ENCODE results near the gene ACP7. TPM values are rescaled to one million over a fixed set of nuclear protein-coding genes. Genes with fewer than 3 reads are reported as not detected.

Gene ACP7
- total and polyA plus RNA-seq, 2 of the 8 experiments (the other 6 are each of a cell fraction or from before 2014, with no cell fraction given) = 0.27 to 0.50 TPM

GRCh38 chr19:39064405-39064804, 19.8 kb upstream of the ACP7 start:
- Histone ChIP-seq H3K23ac (ENCODE audit: insufficient read length) (no peak overlapping the region), H3K36me3 (ENCODE audit: control insufficient read depth in 2 of 4, insufficient read depth in 4 of 4, low read length in 3 of 4) (no peaks in the 10 kb centered on the region), H4K20me1 (replicated peaks in 1 of 2; ENCODE audit: control insufficient read depth in 1 of 2, insufficient read depth in 2 of 2, low read length in 2 of 2) (no peaks in the 10 kb centered on the region), H2BK120ac (replicated peaks; ENCODE audit: low read depth, low read length) (no peak overlapping the region), H3K4me1 (replicated peaks in 1 of 4; ENCODE audit: control insufficient read depth in 3 of 4, insufficient read depth in 4 of 4, low read length in 3 of 4) (no peaks in the 10 kb centered on the region), H2AK5ac (ENCODE audit: low read depth, low read length) (no peak overlapping the region), H3K14ac (ENCODE audit: insufficient read length) (no peak overlapping the region), H2BK12ac (ENCODE audit: low read depth, low read length) (no peak overlapping the region), H3K23me2 (ENCODE audit: low read depth, low read length) (no peaks in the 10 kb centered on the region; the same call in 1 of the 2 replicates), H3K79me1 (ENCODE audit: low read depth, low read length) (no peaks in the 10 kb centered on the region), H4K5ac (ENCODE audit: insufficient read length, low read depth, low read length) (no peak overlapping the region), H3K27ac (ENCODE audit: low read depth, low read length) (no peak overlapping the region), H3K27me3 (replicated peaks in 1 of 4; ENCODE audit: control insufficient read depth in 3 of 4, extremely low read depth in 1 of 4, insufficient read depth in 3 of 4, low read length in 3 of 4) (no peaks in the 10 kb centered on the region), H3K9ac (replicated peaks in 1 of 4; ENCODE audit: extremely low read depth in 1 of 4, low read depth in 3 of 4, low read length in 3 of 4) (no peak overlapping the region), H3K79me2 (ENCODE audit: control insufficient read depth in 1 of 2, insufficient read depth in 2 of 2, low read length in 2 of 2) (no peaks in the 10 kb centered on the region), H4K8ac (ENCODE audit: extremely low read depth, insufficient read depth, low read length) (no peak overlapping the region), H3K4me3 (ENCODE audit: extremely low read depth in 1 of 4, insufficient read depth in 2 of 4, low read depth in 3 of 4, low read length in 4 of 4) (no peak overlapping the region), H4K91ac (replicated peaks; ENCODE audit: insufficient read length, low read length) (no peak overlapping the region), H3K9me3 (ENCODE audit: insufficient read depth in 2 of 2, low read depth in 1 of 2, low read length in 1 of 2) (no peaks in the 10 kb centered on the region), H2BK15ac (ENCODE audit: low read length) (no peak overlapping the region), H3K4me2 (ENCODE audit: insufficient read depth in 1 of 2, low read depth in 2 of 2, low read length in 2 of 2) (no peak overlapping the region), H3K4ac (replicated peaks; ENCODE audit: insufficient read length, low read depth, low read length) (no peak overlapping the region), H2AFZ (ENCODE audit: low read length) (no peak overlapping the region), H3K18ac (ENCODE audit: extremely low read depth, low read length) (no peak overlapping the region), H2BK5ac (ENCODE audit: low read depth, low read length) (no peak overlapping the region), H3K56ac (replicated peaks; ENCODE audit: insufficient read length, low read depth, low read length) (no peak overlapping the region), H2BK20ac (ENCODE audit: low read length) (no peak overlapping the region)
- DNase-seq (ENCODE audit: low read depth in 1 of 2, low spot score in 2 of 2) (no peak), FAIRE-seq (no peak)
- WGBS, 2 experiments (ENCODE audit: extremely low coverage in 1 of 2, insufficient coverage in 1 of 2, insufficient read length in 1 of 2, insufficient replicate concordance in 2 of 2, low coverage in 1 of 2, low lambda C conversion rate in 2 of 2, missing lambda C conversion rate in 1 of 2) = 93% methylated on average over 6 of the region's 6 CpGs; no CpG with 5 or more reads in 1 of the 2 experiments
- ChIA-PET POLR2A (ENCODE audit: partially characterized antibody) (interaction anchor here (1.6 kb wide), 1 partner anchor 19 kb away, joined by 5 read pairs; the partner anchor contains the start of gene ACP7), CTCF (ENCODE audit: partially characterized antibody) (interaction anchor here (0.7 kb wide), 1 partner anchor 10 kb away, joined by 5 read pairs; no protein-coding TSS in a partner anchor)
- TF ChIP-seq POU5F1 (IDR thresholded peaks at IDR 0.05; ENCODE audit: low read depth, low read length) (no peak), TAF1 (IDR thresholded peaks at IDR 0.05; ENCODE audit: low read depth, low read length) (no peak), KDM5A (IDR thresholded peaks at IDR 0.05; ENCODE audit: low read length) (no peak), RAD21 (IDR thresholded peaks at IDR 0.05 in 1 of 2, conservative IDR thresholded peaks at IDR 0.05 in 1 of 2; ENCODE audit: low read depth in 2 of 2, low read length in 2 of 2) (no peak), MAX (IDR thresholded peaks at IDR 0.05) (no peak), GTF2F1 (IDR thresholded peaks at IDR 0.05; ENCODE audit: borderline replicate concordance, low read depth, low read length) (no peak)
- TF ChIP-seq, protein P1, sequence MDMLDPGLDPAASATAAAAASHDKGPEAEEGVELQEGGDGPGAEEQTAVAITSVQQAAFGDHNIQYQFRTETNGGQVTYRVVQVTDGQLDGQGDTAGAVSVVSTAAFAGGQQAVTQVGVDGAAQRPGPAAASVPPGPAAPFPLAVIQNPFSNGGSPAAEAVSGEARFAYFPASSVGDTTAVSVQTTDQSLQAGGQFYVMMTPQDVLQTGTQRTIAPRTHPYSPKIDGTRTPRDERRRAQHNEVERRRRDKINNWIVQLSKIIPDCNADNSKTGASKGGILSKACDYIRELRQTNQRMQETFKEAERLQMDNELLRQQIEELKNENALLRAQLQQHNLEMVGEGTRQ (IDR thresholded peaks at IDR 0.05; ENCODE audit: low read length) = no peak
